Small intestine (tissue), 7 donors: Measurements from ENCODE around the gene UNC13D. TPM values are rescaled to one million over a fixed set of nuclear protein-coding genes. Genes with fewer than 3 reads are reported as not detected.

Experiments
- DNase-seq, 2 donors: peaks; one replicate each; pipeline versions ENCODE4 v3.0.0 to v3.0.0-alpha.2; 2013
- FAIRE-seq: peaks from 2 replicates; lab custom pipeline; 2012; peaks lifted over from hg19 to GRCh38; lab: Jason Lieb, UNC
- H3K27ac ChIP-seq, 3 donors: one replicate each; pipeline ENCODE4 v1.5.1; 2013; ENCODE audit warnings: low read length in 2 of 3, mild to moderate bottlenecking in 2 of 3, control low read depth in 1 of 3, inconsistent platforms in 1 of 3, low read depth in 1 of 3, moderate library complexity in 1 of 3
- H3K27me3 ChIP-seq, 3 donors: one replicate each; pipeline ENCODE4 v1.6.1; 2013; ENCODE audit warnings: low read length in 3 of 3, inconsistent platforms in 1 of 3; ENCODE audit not compliant: control insufficient read depth in 3 of 3, insufficient read depth in 3 of 3
- H3K36me3 ChIP-seq, 3 donors: one replicate each; pipeline ENCODE4 v1.6.1; 2013; ENCODE audit warnings: low read length in 3 of 3, inconsistent platforms in 1 of 3, low read depth in 1 of 3, mild to moderate bottlenecking in 1 of 3, moderate library complexity in 1 of 3; ENCODE audit not compliant: control insufficient read depth in 3 of 3, insufficient read depth in 2 of 3
- H3K4me1 ChIP-seq, 3 donors: one replicate each; pipeline ENCODE4 v1.6.1; 2013; ENCODE audit warnings: low read length in 2 of 3, inconsistent platforms in 1 of 3, low read depth in 1 of 3, mild to moderate bottlenecking in 1 of 3, moderate library complexity in 1 of 3; ENCODE audit not compliant: control insufficient read depth in 3 of 3, insufficient read depth in 2 of 3
- H3K4me3 ChIP-seq, 3 donors: one replicate each; pipeline ENCODE4 v1.5.1; 2013; ENCODE audit warnings: low read length in 3 of 3, control low read depth in 1 of 3, inconsistent platforms in 1 of 3, low read depth in 1 of 3, mild to moderate bottlenecking in 1 of 3, moderate library complexity in 1 of 3
- H3K9me3 ChIP-seq, 2 donors: one replicate each; pipeline ENCODE4 v1.6.1; 2013; ENCODE audit warnings: low read depth in 1 of 2, low read length in 1 of 2; ENCODE audit not compliant: control insufficient read depth in 2 of 2, insufficient read depth in 1 of 2
- WGBS, 3 donors: extraction: QIAGEN DNeasy Blood & Tissue Kit; methylation state at CpG; one replicate each; pipeline ENCODE4 v1.1.7; 2013; 5-methylcytosine and 5-hydroxymethylcytosine counted together
- polyA plus RNA-seq, 4 donors: library from polyadenylated mRNA; stranded (reverse) in 3 of 4; unstranded in 1 of 4; fragments of 200-250 nt in 3 of 4; fragments of 120-200 nt in 1 of 4; gene quantifications; one replicate each; pipeline versions ENCODE4 v1.2.1 to v1.2.3, GENCODE V29; 2013
- donor health status: healthy with polysubstance abuse.
- donor health status: control.
- donor health status: control.
- donor health status: Bipolar disorder and iron deficiency.
- donor health status: healthy.

The UNC13D gene
- polyA plus RNA-seq, 4 donors: 8.1 to 40.3 (median 12.6) TPM

- no peak overlapping the region for H3K27ac ChIP-seq
- peaks cover 0 to 20% (median 3%) of the 10 kb centered on the region in 3 donors for H3K4me1 ChIP-seq
- DNase-seq (peak; percentile 46 to 70), FAIRE-seq (no peak)
- H3K9me3 ChIP-seq: no peaks in the 10 kb centered on the region
- peaks cover 0 to 90% (median 3%) of the 10 kb centered on the region in 3 donors for H3K36me3 ChIP-seq
- H3K27me3 ChIP-seq: no peaks in the 10 kb centered on the region
- peak overlapping the region in 1 of 3 donors; percentile 12 for H3K4me3 ChIP-seq
- 35 to 73% (median 51%) methylated on average over 27 of the region's 27 CpGs for WGBS, 3 donors
These were observed 13.8 kb downstream of the UNC13D start for GRCh38 chr17:75830164-75831031.

- H3K36me3 ChIP-seq: peaks cover 0 to 90% (median 3%) of the 10 kb centered on the region in 3 donors
- FAIRE-seq: no peak
These were observed 14.5 kb downstream of the UNC13D start for GRCh38 chr17:75829747-75830146.

GRCh38 chr17:75828741-75829140 lies 15.5 kb downstream of the UNC13D start:
- H3K36me3 ChIP-seq: peaks cover 3 to 90% (median 4%) of the 10 kb centered on the region in 3 donors
- H3K4me1 ChIP-seq: peaks cover 0 to 20% (median 3%) of the 10 kb centered on the region in 3 donors
- 81 to 89% (median 85%) methylated on average over 19 of the region's 19 CpGs for WGBS, 3 donors
- H3K9me3 ChIP-seq: no peaks in the 10 kb centered on the region
- no peak for FAIRE-seq
- H3K27me3 ChIP-seq: no peaks in the 10 kb centered on the region
- H3K4me3 ChIP-seq: no peak overlapping the region
- DNase-seq: no peak
- H3K27ac ChIP-seq: no peak overlapping the region

More at GRCh38 chr17:75829747-75830146, 14.5 kb downstream of the UNC13D start:
- H3K27me3 ChIP-seq: no peaks in the 10 kb centered on the region
- H3K4me1 ChIP-seq: peaks cover 0 to 20% (median 3%) of the 10 kb centered on the region in 3 donors
- no peak for DNase-seq
- no peak overlapping the region for H3K27ac ChIP-seq
- 73 to 85% (median 83%) methylated on average over 7 of the region's 7 CpGs for WGBS, 3 donors
- no peaks in the 10 kb centered on the region for H3K9me3 ChIP-seq
- no peak overlapping the region for H3K4me3 ChIP-seq

- 55 to 64% (median 63%) methylated on average over 7 to 11 of the region's 11 CpGs for WGBS, 3 donors
- DNase-seq: no peak
- Histone ChIP-seq H3K27me3 (no peaks in the 10 kb centered on the region), H3K36me3 (peaks cover 6 to 92% (median 8%) of the 10 kb centered on the region in 3 donors), H3K4me1 (peaks cover 0 to 20% (median 3%) of the 10 kb centered on the region in 3 donors), H3K4me3 (peak overlapping the region in 2 of 3 donors; percentile 8 to 20), H3K27ac (peak overlapping the region in 2 of 3 donors; percentile 41 to 55), H3K9me3 (no peaks in the 10 kb centered on the region)
- FAIRE-seq: no peak
These were observed 16.2 kb downstream of the UNC13D start for GRCh38 chr17:75828076-75828400.

GRCh38 chr17:75827308-75828075 lies 16.7 kb downstream of the UNC13D start:
- FAIRE-seq: no peak
- peaks cover 8 to 92% (median 8%) of the 10 kb centered on the region in 3 donors for H3K36me3 ChIP-seq

GRCh38 chr17:75826561-75827307 lies 17.5 kb downstream of the UNC13D start:
- WGBS, 3 donors: 72 to 75% (median 72%) methylated on average over 14 of the region's 14 CpGs
- peaks cover 8 to 92% (median 8%) of the 10 kb centered on the region in 3 donors for H3K36me3 ChIP-seq
- no peak for FAIRE-seq

More at GRCh38 chr17:75827308-75828075, 16.7 kb downstream of the UNC13D start:
- H3K9me3 ChIP-seq: no peaks in the 10 kb centered on the region
- peak overlapping the region in 2 of 3 donors; percentile 8 to 20 for H3K4me3 ChIP-seq
- WGBS, 3 donors: 23 to 39% (median 26%) methylated on average over 19 to 21 of the region's 21 CpGs
- no peaks in the 10 kb centered on the region for H3K27me3 ChIP-seq
- peak; percentile 49 to 75 for DNase-seq
- H3K27ac ChIP-seq: peak overlapping the region in 2 of 3 donors; percentile 41 to 55
- peaks cover 0 to 20% (median 3%) of the 10 kb centered on the region in 3 donors for H3K4me1 ChIP-seq

GRCh38 chr17:75825748-75826370 lies 18.3 kb downstream of the UNC13D start:
- no peak for FAIRE-seq
- WGBS, 3 donors: 85 to 91% (median 88%) methylated on average over 12 of the region's 12 CpGs

More at GRCh38 chr17:75826561-75827307, 17.5 kb downstream of the UNC13D start:
- no peaks in the 10 kb centered on the region for H3K9me3 ChIP-seq
- peak overlapping the region in 2 of 3 donors; percentile 41 to 55 for H3K27ac ChIP-seq
- no peaks in the 10 kb centered on the region for H3K27me3 ChIP-seq
- DNase-seq: no peak
- H3K4me3 ChIP-seq: no peak overlapping the region
- H3K4me1 ChIP-seq: peaks cover 0 to 20% (median 3%) of the 10 kb centered on the region in 3 donors

More at GRCh38 chr17:75825748-75826370, 18.3 kb downstream of the UNC13D start:
- Histone ChIP-seq H3K27me3 (no peaks in the 10 kb centered on the region), H3K9me3 (no peaks in the 10 kb centered on the region), H3K4me3 (no peak overlapping the region), H3K36me3 (peaks cover 8 to 97% (median 8%) of the 10 kb centered on the region in 3 donors), H3K27ac (no peak overlapping the region), H3K4me1 (peaks cover 0 to 20% (median 2%) of the 10 kb centered on the region in 3 donors)
- DNase-seq: no peak
